AG04449 (cell line): ENCODE measurements around the gene SEC63.
"Not testable (repeated sequence)": the region's sequence is repeated elsewhere in the genome, so short reads cannot be mapped to it uniquely, and the experiment has no call there.

Experiments
- CTCF ChIA-PET: fragments of 350-600 bp; formaldehyde crosslinking; extraction: SDS; loops from one replicate; lab custom pipeline; 2021; ENCODE audit warnings: antibody characterized with exemption; lab: Yijun Ruan, JAX
- POLR2A ChIA-PET: fragments of 400-600, 350-600 bp; formaldehyde crosslinking; extraction: SDS; loops from one replicate; lab custom pipeline; 2020; ENCODE audit warnings: antibody characterized with exemption, inconsistent platforms; lab: Yijun Ruan, JAX
- DNase-seq: peaks from one replicate; pipeline ENCODE4 v3.0.0-alpha.2; 2010; ENCODE audit warnings: low read depth, low spot score
- H3K4me3 ChIP-seq: 2 replicates; pipeline ENCODE4 v1.5.1; 2011; ENCODE audit warnings: low read depth, mild to moderate bottlenecking, control low read depth, low read length
- TF ChIP-seq, protein P1 (sequence below): IDR thresholded peaks from one replicate; pipeline ENCODE4 v1.5.1; 2011; ENCODE audit warnings: mild to moderate bottlenecking, moderate library complexity, low read length, control low read depth, inconsistent platforms; ENCODE audit not compliant: insufficient read depth; ENCODE audit errors: missing control alignments

SEC63 gene

DNA sequence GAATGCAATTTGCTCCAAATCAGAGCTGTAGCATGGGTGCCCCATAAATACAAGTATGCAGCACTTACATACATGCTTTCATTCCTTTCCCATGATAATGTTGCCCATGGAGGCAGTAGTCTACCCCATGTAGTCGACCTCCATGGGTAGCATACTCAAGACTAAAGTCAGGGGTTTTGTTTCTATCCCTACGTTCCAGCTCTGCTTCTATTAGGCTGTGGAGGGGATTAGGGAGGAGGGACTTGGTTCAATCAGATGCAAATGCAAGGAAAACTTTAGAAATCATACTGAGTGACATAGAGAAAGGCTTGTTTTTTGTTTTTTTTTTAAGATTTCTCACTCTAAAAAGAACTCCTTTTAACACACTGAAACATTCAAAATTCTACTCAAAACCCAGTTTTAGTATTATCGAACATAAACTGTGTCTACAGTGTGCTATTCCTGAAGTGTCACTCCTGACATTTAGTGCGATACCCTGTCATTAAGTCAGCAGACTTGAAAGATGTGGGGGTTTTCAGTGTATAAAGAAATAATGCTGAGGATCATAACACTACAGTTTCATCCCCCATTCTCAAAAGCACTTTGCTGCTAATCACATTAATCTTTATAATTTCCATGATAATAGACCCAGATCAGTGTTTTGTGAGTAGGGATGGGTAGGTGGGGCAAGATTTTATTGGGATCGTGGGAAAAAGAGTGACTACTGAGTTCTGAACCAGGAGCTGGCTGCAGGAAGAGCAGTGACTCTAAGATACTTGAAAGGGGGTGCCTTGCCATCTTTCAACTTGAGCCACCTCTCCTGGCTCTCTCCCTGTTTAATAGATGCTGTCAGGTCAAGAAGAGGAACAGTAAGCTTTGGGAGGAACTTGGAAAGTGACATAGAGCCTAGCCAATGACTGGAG is 93.5 kb downstream of the SEC63 start:
- DNase-seq: no peak
- TF ChIP-seq, protein P1, sequence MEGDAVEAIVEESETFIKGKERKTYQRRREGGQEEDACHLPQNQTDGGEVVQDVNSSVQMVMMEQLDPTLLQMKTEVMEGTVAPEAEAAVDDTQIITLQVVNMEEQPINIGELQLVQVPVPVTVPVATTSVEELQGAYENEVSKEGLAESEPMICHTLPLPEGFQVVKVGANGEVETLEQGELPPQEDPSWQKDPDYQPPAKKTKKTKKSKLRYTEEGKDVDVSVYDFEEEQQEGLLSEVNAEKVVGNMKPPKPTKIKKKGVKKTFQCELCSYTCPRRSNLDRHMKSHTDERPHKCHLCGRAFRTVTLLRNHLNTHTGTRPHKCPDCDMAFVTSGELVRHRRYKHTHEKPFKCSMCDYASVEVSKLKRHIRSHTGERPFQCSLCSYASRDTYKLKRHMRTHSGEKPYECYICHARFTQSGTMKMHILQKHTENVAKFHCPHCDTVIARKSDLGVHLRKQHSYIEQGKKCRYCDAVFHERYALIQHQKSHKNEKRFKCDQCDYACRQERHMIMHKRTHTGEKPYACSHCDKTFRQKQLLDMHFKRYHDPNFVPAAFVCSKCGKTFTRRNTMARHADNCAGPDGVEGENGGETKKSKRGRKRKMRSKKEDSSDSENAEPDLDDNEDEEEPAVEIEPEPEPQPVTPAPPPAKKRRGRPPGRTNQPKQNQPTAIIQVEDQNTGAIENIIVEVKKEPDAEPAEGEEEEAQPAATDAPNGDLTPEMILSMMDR: no peak
- H3K4me3 ChIP-seq: no peak overlapping the region
- ChIA-PET CTCF (interaction anchor here (1.0 kb wide), 1 partner anchor 16 kb away, joined by 5 read pairs; no protein-coding TSS in a partner anchor), POLR2A (no interaction called here)

DNA sequence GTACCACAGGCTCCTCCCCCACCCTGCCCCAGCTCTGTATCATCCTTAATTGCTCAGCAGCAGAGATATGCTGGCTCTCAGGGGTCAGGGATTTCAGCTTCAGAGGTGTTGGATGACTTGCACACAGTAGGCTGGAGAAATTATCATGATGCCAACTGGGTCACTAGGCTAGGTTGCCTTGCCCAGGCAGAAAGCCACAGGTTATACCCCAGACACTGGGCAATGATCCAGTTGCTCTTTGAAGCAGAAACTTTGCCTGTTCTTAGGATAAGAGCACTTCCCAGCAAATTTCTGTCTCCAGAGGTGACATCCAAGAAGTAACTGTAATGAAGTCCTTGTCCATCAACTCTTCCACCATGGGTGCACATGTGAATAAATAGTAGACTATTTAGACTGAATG is 95.6 kb downstream of the SEC63 start:
- CTCF ChIA-PET: interaction anchor here (2.3 kb wide), 1 partner anchor 14 kb away, joined by 9 read pairs; no protein-coding TSS in a partner anchor
- no peak overlapping the region for H3K4me3 ChIP-seq
- TF ChIP-seq, protein P1: no peak
- POLR2A ChIA-PET: no interaction called here
- no peak for DNase-seq

DNA sequence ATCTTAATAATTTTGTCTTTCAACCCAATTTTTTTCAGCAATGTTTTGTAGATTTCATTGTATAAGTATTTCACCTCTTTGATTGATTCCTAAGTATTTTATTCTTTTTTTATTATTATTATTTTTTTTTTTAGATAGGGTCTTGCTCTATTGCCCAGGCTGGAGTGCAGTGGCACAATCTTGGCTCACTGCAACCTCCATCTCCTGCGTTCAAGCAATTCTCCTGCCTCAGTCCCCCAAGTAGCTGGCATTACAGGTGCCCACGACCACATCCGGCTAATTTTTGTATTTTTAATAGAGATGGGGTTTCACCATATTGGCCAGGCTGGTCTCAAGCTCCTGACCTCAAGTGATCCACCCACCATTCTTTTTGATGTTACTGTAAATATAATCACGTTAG is 97.0 kb downstream of the SEC63 start:
- POLR2A ChIA-PET, H3K4me3 ChIP-seq, DNase-seq: not testable (repeated sequence)
- CTCF ChIA-PET: interaction anchor here (2.0 kb wide), 1 partner anchor 13 kb away, joined by 7 read pairs; no protein-coding TSS in a partner anchor

DNA sequence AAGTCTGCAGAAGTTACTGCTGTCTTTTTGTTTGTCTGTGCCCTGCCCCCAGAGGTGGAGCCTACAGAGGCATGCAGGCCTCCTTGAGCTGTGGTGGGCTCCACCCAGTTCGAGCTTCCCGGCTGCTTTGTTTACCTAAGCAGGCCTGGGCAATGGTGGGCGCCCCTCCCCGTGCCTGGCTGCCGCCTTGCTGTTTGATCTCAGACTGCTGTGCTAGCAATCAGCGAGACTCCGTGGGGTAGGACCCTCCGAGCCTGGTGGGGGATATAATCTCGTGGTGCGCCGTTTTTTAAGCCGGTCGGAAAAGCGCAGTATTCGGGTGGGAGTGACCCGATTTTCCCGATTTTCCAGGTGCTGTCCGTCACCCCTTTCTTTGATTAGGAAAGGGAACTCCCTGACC is 97.9 kb downstream of the SEC63 start:
- POLR2A ChIA-PET, DNase-seq, H3K4me3 ChIP-seq: not testable (repeated sequence)
- CTCF ChIA-PET: interaction anchor here (2.0 kb wide), 1 partner anchor 12 kb away, joined by 7 read pairs; no protein-coding TSS in a partner anchor

DNA sequence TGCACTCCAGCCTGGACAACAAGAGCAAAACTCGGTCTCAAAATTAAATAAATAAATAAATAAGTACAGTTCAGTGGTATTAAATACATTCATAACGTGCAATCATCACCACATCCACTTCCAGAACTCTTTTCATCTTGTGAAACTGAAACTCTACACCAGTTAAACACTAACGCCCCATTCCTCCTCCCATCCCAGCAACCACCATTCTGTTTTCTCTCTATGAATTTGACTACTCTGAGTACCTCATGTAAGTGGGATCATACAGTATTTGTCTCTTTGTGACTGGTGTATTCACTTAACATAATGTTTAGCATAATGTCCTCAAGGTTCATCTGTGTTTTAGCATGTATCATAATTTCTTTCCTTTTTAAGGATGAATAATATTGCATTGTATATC is 104.8 kb downstream of the SEC63 start:
- H3K4me3 ChIP-seq: no peak overlapping the region
- DNase-seq: no peak
- TF ChIP-seq, protein P1: no peak
- ChIA-PET CTCF (no interaction called here), POLR2A (no interaction called here)

DNA sequence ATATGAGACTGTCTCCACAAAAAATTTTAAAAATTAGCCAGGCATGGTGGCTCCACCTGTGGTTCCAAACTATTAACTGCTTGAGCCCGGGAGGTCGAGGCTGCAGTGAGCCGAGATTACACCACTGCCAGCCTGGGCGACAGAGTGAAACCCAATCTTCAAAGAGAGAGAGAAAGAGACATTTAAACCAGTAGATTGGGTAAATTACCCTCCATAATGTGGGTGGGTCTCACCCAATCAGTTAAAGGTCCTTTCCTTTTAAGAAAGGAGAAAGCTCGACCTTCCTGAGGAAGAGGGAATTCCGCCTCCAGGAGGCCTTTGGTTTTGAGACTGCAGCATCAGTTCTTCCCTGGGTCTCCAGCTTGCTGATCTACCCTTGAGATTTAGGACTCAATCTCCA is 108.7 kb downstream of the SEC63 start:
- no peak for DNase-seq
- ChIA-PET CTCF (interaction anchor here (0.9 to 5.9 kb wide), 13 partner anchors 10 to 530 kb away, joined by 3 to 125 read pairs (median 5); no protein-coding TSS in a partner anchor), POLR2A (no interaction called here)
- TF ChIP-seq, protein P1: no peak
- H3K4me3 ChIP-seq: no peak overlapping the region
